ENCODE measurements around the gene LINGO1. TPM values are rescaled to one million over a fixed set of nuclear protein-coding genes. Genes with fewer than 3 reads are reported as not detected.

LINGO1 gene
- total and polyA plus RNA-seq, 2 of the 8 experiments (the other 6 are each of a cell fraction or from before 2014, with no cell fraction given): 57.1 to 114 TPM

DNA sequence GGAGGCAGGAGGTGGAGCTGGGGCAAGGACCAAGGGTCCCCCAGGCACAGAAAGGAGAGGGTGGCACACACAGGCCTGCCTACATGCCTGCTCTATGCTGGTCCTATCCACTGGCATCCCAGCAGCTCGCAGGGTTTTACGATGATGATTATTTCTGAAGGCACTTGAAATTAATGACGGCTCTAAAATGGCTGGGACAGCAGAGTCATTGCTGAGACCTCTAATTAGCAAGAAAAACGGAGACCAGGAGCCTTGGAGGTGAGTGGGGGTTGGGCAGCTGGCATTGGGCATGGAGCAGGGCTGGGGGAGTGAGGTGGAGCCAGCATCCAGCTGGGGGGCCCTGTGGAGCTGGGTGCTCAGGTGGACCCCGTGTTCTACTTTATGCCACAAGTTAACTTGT, 3.5 kb upstream of the LINGO1 start:
- Histone ChIP-seq H3K18ac (ENCODE audit: extremely low read depth, low read length) (no peak overlapping the region), H2BK120ac (replicated peaks; ENCODE audit: low read depth, low read length) (no peak overlapping the region), H4K5ac (ENCODE audit: insufficient read length, low read depth, low read length) (no peak overlapping the region), H3K9ac (replicated peaks in 1 of 4; ENCODE audit: extremely low read depth in 1 of 4, low read depth in 3 of 4, low read length in 3 of 4) (no peak overlapping the region), H4K91ac (replicated peaks; ENCODE audit: insufficient read length, low read length) (peak overlapping the region; percentile 8), H2BK5ac (ENCODE audit: low read depth, low read length) (0 out of 2 replicates have a peak overlapping the region, but pooled peaks have one; percentile 10), H2AFZ (ENCODE audit: low read length) (no peak overlapping the region), H4K20me1 (replicated peaks in 1 of 2; ENCODE audit: control insufficient read depth in 1 of 2, insufficient read depth in 2 of 2, low read length in 2 of 2) (no peaks in the 10 kb centered on the region), H2AK5ac (ENCODE audit: low read depth, low read length) (peak overlapping the region; percentile 66; the same call in 1 of the 2 replicates), H3K79me1 (ENCODE audit: low read depth, low read length) (no peaks in the 10 kb centered on the region), H3K4ac (replicated peaks; ENCODE audit: insufficient read length, low read depth, low read length) (no peak overlapping the region), H3K23me2 (ENCODE audit: low read depth, low read length) (peaks cover 16% of the 10 kb centered on the region), H2BK12ac (ENCODE audit: low read depth, low read length) (peak overlapping the region; percentile 94; the same call in 1 of the 2 replicates), H3K14ac (ENCODE audit: insufficient read length) (no peak overlapping the region), H3K9me3 (ENCODE audit: insufficient read depth in 2 of 2, low read depth in 1 of 2, low read length in 1 of 2) (no peaks in the 10 kb centered on the region), H3K56ac (replicated peaks; ENCODE audit: insufficient read length, low read depth, low read length) (no peak overlapping the region), H2BK20ac (ENCODE audit: low read length) (peak overlapping the region; percentile 86; the same call in 1 of the 2 replicates), H3K27ac (ENCODE audit: low read depth, low read length) (no peak overlapping the region), H3K36me3 (ENCODE audit: control insufficient read depth in 2 of 4, insufficient read depth in 4 of 4, low read length in 3 of 4) (no peaks in the 10 kb centered on the region), H3K4me3 (ENCODE audit: extremely low read depth in 1 of 4, insufficient read depth in 2 of 4, low read depth in 3 of 4, low read length in 4 of 4) (no peak overlapping the region), H3K79me2 (ENCODE audit: control insufficient read depth in 1 of 2, insufficient read depth in 2 of 2, low read length in 2 of 2) (peaks cover 0 to 9% of the 10 kb centered on the region in 2 experiments; a peak in 1 of 4 replicates), H3K4me1 (replicated peaks in 1 of 4; ENCODE audit: control insufficient read depth in 3 of 4, insufficient read depth in 4 of 4, low read length in 3 of 4) (peaks cover 10 to 28% (median 18%) of the 10 kb centered on the region in 4 experiments), H3K4me2 (ENCODE audit: insufficient read depth in 1 of 2, low read depth in 2 of 2, low read length in 2 of 2) (no peak overlapping the region), H2BK15ac (ENCODE audit: low read length) (peak overlapping the region; percentile 97), H4K8ac (ENCODE audit: extremely low read depth, insufficient read depth, low read length) (no peak overlapping the region), H3K27me3 (replicated peaks in 1 of 4; ENCODE audit: control insufficient read depth in 3 of 4, extremely low read depth in 1 of 4, insufficient read depth in 3 of 4, low read length in 3 of 4) (no peaks in the 10 kb centered on the region; a peak in 1 of 7 replicates), H3K23ac (ENCODE audit: insufficient read length) (no peak overlapping the region)
- FAIRE-seq (no peak), DNase-seq (ENCODE audit: low read depth in 1 of 2, low spot score in 2 of 2) (no peak)
- ChIA-PET CTCF (ENCODE audit: partially characterized antibody) (interaction anchor here (1.0 to 18.0 kb wide), 10 partner anchors 9 to 185 kb away, joined by 3 to 361 read pairs (median 37); no protein-coding TSS in a partner anchor), POLR2A (ENCODE audit: partially characterized antibody) (interaction anchor here (1.1 to 10.0 kb wide), 4 partner anchors 9 to 185 kb away, joined by 3 to 142 read pairs (median 13); no protein-coding TSS in a partner anchor)
- 83% methylated on average over 5 of the region's 5 CpGs; no CpG with 5 or more reads in 1 of the 2 experiments for WGBS, 2 experiments (ENCODE audit: extremely low coverage in 1 of 2, insufficient coverage in 1 of 2, insufficient read length in 1 of 2, insufficient replicate concordance in 2 of 2, low coverage in 1 of 2, low lambda C conversion rate in 2 of 2, missing lambda C conversion rate in 1 of 2)
- TF ChIP-seq BACH1 (IDR thresholded peaks at IDR 0.05; ENCODE audit: low read length) (no peak), CHD1 (IDR thresholded peaks at IDR 0.05; ENCODE audit: low read depth, low read length) (no peak), FOSL1 (IDR thresholded peaks at IDR 0.05; ENCODE audit: insufficient read depth, low read depth, low read length) (no peak), KDM4A (IDR thresholded peaks at IDR 0.05; ENCODE audit: low read depth, low read length, severe bottlenecking) (no peak), MAFK (IDR thresholded peaks at IDR 0.05; ENCODE audit: low read depth, low read length) (no peak), SIRT6 (IDR thresholded peaks at IDR 0.05; ENCODE audit: low read length) (no peak), NRF1 (IDR thresholded peaks at IDR 0.05; ENCODE audit: low read depth, low read length) (no peak), CBX5 (IDR thresholded peaks at IDR 0.05; ENCODE audit: low read depth, low read length) (no peak), CBX8 (IDR thresholded peaks at IDR 0.05; ENCODE audit: borderline replicate concordance, low read depth, low read length) (no peak), TEAD4 (IDR thresholded peaks at IDR 0.05; ENCODE audit: low read depth, low read length) (no peak), CHD2 (IDR thresholded peaks at IDR 0.05; ENCODE audit: low read length) (no peak), TCF12 (IDR thresholded peaks at IDR 0.05; ENCODE audit: low read depth, low read length) (no peak), CREB1 (IDR thresholded peaks at IDR 0.05) (no peak)
- TF ChIP-seq, protein P1, sequence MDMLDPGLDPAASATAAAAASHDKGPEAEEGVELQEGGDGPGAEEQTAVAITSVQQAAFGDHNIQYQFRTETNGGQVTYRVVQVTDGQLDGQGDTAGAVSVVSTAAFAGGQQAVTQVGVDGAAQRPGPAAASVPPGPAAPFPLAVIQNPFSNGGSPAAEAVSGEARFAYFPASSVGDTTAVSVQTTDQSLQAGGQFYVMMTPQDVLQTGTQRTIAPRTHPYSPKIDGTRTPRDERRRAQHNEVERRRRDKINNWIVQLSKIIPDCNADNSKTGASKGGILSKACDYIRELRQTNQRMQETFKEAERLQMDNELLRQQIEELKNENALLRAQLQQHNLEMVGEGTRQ (IDR thresholded peaks at IDR 0.05; ENCODE audit: low read length): no peak

All from H1 (cell line).